GM20431 (cell line): ENCODE data around the gene CSNK1G3.
"Not testable (repeated sequence)": the region's sequence is repeated elsewhere in the genome, so short reads cannot be mapped to it uniquely, and the experiment has no call there.

Source experiments
- in situ Hi-C: fragments of 300-500 bp; cut with MseI, MboI; formaldehyde crosslinking; loops from one replicate; pipeline ENCODE4 v1.15.0; 2020; ENCODE audit warnings: low sequenced_read_pairs; ENCODE audit not compliant: unreplicated experiment

The CSNK1G3 gene

DNA sequence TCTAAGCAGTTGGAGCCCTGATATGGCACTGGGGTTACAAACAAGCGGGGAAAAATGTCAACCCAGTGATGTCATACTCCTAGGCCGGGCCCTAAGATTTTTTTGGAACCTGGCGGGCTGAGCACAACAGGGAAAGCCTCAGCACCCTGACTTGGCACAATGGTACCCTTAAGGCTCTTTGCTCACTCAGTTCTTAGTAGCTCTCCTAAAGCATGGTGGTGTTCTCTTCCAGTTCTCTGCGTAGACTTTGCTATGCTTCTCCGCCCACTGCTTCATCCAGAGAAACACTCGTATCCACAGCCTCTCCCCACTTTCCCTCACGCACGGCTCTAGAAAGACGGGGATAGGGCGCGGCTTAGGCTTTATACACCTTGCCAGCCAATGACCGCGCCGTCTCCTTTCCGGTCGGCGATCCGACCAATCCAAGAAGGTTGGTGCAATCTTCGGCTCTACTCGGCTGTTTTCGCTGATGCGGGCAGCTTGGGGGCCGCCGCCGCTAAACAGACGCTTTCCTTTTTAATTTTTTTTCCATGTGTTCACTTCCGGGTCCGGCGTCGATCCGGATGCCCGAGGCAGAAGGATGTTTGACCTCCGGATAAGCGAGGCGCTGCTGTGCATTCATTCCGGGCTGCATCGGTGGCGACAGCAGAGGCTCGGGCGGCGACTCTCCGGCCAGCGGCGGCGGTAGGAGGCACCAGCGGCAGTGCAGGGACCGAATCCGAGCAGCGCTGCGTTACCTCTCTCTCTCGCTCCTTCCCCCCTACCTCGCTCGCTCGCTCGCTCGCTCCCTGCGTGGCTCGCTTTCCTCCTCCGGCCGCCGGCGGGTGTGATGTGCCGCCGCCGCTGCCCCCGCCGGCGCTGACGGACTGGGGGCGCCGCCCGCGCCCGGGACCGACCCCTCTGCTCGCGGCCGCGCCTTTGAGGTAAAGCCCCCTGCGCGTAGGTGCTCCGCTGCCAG lies at the start of gene CSNK1G3:
Gene CSNK1G3, plus strand, starts transcription at position 530 of the 958 bp plus-strand sequence. CDS start 33,487 bp downstream, outside the sequence.
- in situ Hi-C loops, result no loop called here

DNA sequence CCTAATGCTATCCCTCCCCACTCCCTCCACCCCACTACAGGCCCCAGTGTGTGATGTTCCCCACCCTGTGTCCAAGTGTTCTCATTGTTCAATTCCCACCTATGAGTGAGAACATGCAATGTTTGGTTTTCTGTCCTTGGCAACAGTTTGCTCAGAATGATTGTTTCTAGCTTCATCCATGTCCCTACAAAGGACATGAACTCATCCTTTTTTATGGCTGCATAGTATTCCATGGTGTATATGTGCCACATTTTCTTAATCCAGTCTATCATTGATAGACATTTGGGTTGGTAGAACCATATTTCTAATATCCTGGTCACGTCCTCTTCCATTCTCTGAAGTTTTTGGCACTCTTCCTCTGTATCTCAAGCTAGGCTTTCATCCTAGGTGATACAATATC lies 45.1 kb upstream of the CSNK1G3 start:
- in situ Hi-C loops, result not testable (repeated sequence)

DNA sequence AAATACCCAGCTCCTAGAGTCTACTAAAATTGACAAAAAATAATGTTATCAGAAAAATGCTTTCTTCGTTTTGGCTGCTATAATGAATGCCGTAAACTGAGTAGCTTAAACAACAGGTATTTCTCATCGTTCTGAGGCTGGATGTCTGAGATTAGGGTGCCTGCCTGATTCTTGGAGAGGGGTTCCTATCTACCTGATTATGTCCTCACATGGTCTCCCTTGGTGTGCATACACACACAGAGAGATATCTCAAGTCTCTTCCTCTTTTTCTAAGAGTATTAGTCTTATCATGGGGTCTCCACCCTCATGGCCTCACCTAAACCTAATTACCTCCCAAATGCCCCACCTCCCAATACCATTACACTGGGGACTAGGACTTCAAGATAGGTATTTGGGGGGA lies 40.6 kb upstream of the CSNK1G3 start:
- in situ Hi-C loops, result no loop called here

DNA sequence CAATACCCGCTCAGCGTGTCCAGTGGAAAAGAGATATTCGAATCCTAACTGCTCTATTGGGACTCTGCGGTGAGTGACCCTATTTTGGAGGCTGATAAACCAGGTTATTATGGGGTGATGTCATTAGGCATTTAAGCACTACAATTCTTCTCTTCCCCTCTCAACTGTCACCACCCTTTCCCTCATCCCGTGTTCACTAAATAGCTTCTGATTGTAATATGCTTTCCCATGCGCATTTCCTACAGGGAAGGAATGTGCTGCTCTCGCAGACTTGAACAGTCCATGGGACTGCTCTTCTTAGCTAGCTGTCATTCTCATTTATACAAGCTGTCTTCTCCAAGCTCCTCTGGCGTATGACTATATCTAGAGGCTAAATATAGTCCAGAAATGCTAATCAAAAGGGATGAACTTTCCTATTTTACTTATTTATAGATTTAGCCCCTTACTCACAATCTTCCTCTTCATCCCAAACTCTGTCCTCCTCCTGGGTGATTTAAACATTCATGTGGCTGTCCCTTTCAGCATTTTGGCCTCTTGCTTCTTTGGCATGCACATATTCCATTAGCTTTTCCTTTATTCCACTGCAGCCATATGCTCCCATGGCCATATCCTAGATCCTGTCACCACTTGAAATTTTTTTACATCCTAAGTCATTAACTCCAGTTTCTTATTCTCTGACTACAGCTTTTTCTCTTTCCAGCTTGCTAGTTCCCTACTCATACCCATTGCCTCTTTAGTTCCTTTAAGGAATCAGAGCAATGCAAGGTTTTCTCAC lies 39.6 kb upstream of the CSNK1G3 start:
- in situ Hi-C loops, result no loop called here

DNA sequence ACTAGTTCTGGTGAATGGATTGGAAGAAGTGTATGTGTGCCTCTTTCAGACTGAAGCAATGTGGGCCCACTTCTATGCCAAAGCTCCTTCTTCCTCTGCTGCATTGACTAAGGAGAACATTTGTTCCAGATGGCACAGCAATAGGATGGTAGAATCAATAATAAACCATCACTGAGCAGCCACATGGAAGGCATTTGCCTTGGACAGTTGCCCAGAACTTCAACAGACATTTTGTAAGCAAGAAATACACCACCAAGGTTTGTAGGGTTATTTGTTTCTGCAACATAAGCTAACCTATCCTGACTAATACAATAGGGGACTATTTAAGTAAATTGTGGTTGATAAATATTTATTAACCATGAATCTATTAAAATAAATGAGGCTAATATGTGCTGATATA lies 37.7 kb upstream of the CSNK1G3 start:
- in situ Hi-C loops, result no loop called here

DNA sequence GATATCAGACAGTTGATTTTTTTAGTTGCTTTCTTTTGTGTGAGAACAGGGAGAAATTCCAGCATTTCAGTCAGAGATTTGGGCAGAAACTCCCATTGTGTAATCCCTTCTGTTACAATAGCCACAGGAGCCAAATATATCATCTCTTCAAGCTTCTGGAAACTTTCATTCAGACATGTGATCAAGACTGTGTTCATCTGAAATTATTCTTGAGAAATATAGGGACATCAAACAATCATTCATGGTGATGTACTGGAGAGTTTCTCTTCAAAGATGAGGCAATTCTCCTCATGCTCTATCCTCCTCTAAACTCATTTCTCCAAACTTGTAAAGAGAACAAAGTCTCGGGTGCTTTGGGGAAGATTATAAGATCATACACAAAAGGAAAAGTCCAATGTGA lies 35.2 kb upstream of the CSNK1G3 start:
- in situ Hi-C loops, result no loop called here

DNA sequence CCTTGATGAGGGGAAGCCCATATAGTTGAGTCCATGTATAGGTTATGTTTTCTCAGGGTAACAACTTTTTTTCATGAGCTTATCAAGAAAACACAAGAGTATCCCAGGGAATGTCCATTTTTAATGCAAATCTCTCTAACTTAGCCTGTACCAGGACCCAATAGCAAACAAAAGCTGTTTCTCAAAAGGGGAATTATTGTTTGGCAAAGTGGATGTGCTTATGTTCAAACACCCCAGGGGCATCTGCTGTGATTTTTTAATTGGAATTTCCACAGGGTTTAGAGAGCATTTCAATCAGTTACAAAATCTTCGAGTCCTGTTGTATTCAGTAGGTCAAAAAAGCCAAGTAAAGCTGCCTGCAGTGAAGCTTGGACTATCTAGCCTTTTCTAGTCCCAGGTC lies 33.4 kb upstream of the CSNK1G3 start:
- in situ Hi-C loops, result no loop called here

DNA sequence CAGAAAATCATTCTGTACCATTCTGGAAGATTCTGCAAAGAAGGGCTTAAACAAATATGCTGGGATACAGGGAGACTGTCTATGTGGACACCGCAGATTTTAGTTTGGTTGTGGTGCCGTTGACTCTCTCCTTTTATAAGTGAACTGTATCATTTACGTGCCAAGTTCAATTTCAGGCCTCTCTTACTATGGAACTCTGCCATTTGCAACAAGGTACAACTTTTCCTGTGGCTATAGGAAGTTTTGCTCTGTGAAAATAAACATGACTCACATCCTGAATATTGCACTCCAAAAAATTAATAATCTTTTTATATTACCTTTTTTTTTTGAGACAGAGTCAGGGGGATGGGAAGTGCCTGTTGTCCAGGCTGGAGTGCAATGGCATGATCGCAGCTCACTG lies 29.7 kb upstream of the CSNK1G3 start:
- in situ Hi-C loops, result no loop called here

DNA sequence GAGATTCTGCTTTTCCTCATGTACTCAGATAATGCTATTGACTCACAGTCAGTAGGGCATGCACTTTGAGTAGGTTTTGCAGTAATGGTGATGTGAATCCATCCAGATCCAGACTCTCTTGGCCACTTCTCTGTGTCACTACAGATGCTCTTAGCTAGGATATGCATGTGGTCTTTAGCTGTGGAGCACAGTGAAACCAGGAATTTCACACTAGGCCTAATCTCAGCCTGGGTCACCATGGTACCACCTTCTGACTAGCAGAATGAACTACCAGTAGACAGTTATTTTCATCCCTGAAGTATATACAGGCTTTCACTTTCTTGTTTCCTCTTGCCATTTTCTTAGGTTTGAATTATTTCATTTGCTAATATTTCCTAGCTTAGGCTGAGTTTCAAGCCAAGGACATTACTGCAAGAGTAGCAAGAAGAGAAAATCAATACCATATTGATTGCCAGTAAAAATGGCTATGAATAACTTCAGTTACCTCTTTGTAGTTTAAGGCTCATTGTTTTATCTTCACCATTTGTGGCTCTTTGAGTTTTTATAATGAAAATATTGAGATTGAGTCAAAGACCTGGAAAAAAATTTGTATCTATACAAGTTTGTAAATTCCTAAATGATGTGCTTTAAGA lies 28.4 kb upstream of the CSNK1G3 start:
- in situ Hi-C loops, result no loop called here

DNA sequence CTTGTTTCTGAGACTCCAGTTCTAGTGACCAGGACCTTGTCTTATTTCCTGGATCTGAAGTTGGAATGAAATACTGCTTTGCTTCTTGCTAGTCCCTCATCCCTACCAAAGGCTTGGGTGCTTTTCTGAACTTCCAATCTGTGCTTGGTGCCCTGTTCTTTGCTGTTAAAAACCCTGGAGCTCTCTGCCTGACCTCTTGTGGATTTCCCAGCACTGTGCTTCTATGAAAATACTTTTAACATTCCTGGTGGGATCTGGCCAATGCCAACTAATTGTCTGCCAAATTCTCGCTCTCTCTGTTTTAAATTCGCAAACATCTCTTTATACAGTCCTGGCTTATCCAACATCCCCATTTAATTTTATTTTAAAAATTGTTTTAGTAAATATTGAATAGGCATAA lies 26.7 kb upstream of the CSNK1G3 start:
- in situ Hi-C loops, result no loop called here

DNA sequence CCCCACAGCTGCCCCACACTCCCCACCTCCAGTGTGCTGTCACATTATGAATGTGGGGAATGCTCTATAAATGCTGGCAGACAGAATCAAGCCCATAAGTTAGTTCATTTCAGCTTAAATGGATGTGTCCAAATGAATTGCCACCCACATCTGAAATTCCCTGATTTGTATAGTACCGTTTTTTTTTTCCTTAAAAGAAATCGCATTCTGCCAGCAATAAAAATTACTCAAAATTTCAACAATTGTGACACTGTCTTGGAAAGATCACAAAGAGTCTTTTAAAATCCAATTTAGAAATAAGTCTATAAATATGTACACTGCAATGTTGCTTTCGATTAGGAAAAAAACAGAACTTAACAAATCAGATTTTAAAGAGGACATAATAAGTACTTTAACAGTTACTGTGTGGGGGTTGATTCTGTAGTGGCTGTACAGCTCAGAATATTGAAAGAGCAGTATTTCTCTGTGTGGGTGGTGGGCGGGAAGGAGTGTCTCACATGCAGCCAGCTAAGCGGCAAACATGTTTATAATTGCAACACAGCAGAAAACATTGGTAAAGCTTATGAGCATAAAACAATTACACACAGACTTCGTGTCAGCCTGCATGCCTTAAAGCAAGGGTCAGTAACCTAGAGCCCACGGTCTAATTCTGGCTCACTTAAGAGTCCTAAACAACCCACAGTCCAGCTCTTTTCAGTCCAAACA lies 24.9 kb upstream of the CSNK1G3 start:
- in situ Hi-C loops, result no loop called here

DNA sequence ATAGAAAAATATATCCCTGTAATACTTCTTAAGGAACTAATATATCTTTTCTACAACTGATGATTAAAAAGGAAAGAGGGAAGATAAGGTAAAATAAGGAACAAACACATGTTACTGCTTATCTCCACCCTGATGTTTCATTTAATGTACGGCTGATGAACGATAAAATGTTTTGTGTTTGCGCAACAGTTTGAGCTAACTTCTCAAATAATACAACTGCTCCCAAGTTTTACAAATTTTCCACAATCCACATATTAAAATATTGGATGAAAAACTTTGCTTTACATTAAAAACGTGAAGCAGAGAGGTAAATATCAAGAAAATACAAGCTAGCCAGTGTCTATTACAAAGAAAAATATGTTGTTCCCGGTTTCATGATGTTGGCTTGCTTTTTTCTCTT lies 21.0 kb upstream of the CSNK1G3 start:
- in situ Hi-C loops, result no loop called here

DNA sequence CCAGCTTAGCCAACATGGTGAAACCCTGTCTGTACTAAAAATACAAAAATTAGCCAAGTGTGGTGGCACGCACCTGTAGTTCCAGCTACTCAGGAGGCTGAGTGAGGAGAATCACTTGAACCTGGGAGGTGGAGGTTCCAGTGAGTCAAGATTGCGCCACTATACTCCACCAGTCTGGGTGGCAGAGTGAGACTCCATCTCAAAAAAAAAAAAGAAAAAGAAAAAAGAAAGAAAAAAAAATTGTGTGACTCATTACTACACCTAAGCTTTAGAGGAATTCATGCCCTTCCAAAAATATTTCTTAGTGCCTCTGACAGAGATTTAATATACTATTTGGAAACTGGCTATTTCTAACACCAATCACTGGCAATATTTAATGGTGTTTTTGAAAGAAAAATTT lies 16.8 kb upstream of the CSNK1G3 start:
- in situ Hi-C loops, result not testable (repeated sequence)

DNA sequence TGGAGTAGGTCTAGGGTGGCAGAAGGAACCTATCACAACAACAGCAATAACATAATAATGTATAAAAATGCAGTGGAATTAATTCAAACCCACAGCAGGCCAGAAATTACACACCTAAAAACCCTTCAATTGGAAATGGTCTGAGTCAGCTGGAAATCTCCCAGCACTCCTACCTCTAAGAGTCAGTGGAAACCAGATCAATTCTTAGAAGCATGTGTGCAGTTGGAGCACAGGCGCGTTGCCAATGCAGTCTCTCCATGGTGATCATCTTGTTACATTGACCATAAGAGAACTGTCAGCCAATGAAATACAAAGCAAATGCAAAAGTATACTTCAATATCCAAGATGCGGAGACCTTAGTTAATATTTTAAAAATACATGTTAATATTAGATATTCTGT lies 15.1 kb upstream of the CSNK1G3 start:
- in situ Hi-C loops, result no loop called here

DNA sequence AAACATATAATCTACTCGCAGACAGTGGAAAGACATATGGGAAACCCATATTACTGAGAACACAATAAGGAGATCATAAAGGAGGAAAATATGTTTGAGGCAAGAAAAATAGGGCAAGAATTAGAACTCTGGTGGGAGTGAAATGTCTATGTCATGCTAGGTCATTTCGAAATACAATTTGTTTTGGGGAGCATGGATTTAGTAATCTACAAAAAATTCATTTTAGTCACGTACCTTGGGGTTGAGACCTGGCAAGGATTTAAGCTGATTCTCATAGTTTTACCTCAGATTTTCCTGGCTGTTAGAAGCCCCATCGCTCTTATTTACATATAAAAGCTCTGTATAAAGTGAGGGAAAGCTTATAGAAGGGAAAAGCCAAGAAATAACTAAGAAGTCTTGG lies 11.5 kb upstream of the CSNK1G3 start:
- in situ Hi-C loops, result no loop called here

DNA sequence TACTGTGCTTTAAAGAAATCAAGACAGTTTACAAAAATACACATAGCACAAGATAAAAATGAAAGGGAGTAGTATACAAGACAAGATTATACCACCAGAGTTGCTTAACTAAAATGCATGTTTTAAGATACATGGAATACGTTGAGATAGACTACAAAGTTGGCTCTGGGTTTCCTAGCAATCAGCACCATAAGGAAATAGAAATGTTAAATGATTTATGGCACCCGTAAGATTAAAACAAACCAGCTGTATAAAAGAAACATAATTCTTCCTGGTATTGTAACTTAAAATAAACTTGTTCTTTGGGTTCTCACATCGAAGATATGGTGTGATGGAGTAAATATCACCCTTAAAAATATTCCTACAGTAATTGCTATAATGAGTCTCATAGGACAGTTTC lies 9.9 kb upstream of the CSNK1G3 start:
- in situ Hi-C loops, result no loop called here

DNA sequence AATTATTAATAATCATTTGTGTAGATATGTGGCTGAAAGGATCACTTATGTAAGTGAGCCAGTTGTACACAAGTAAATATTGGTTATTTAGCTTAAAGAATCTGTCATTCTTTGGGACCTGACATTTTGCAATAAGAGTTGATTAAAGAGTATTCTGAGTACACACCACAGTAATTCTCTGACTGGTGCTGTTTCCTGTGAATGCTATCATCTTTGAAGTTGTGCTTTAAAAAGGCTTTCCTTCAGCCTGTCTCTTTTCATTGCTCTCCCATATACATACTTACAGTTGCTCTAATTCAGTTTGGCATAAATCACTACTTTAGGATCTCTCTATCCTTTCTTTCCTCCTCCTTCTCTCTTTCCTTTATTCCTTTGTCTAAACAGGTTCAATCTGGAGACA lies 8.7 kb upstream of the CSNK1G3 start:
- in situ Hi-C loops, result no loop called here

DNA sequence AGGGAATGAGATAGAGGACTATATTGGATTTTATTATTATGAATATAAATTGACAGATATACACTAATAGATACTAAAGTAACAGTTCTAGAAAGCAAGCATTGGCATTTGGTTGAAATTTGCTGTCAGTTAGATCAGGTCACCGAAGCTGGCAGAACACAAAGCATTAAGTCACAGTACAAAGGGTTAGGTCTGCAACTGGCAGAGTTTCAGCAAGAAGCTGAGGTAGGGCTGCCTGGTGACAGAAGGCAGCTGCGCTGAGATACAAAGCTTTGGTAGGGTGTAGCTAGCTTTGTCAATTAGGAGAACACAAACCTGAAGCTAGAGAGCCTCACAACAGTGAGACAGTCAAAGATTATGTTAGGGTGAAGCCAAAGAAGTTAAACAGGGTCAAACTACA lies 6.3 kb upstream of the CSNK1G3 start:
- in situ Hi-C loops, result no loop called here

DNA sequence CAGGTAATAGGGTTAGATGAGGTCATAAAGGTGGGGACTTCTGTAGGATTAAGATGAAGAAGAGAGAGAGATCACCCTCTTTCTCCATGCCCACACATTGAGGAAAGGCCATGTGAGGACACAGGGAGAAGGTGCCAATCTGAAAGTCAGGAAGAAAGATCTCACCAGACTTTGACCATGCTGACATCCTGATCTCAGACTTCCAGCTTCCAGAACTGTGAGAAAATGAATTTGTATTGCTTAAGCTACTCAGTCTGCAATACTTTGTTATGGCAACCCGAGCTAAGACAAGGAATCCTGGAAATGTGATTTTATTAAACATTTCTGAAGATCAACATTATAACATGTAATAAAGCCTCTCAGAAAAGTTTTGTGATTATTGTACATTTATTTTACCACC lies 3.5 kb upstream of the CSNK1G3 start:
- in situ Hi-C loops, result no loop called here

DNA sequence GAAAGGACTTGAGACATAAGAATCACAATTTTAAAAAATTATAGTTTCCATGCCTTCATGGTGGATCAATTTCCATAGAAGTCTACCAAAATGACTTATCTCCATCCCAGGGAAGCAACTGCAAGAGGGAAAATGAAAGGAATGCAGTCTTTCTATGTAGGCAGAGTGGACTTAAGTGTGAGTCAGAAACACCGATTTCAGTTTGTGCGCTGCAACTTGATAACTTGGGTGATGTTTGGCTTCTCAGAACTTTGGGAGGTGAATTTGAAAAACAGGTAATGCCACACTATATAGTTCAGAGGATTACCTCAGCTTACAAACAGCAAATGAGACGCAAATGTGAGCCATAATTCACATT lies 708 bp upstream of the CSNK1G3 start:
- in situ Hi-C loops, result no loop called here
